HG02884 (cell line): ENCODE measurements around the gene TBX1.

Source experiments
- ATAC-seq: cut with Tn5 transposase; IDR thresholded peaks from one replicate; pipeline ENCODE4 v1.9.1; 2021; ENCODE audit warnings: mild to moderate bottlenecking, moderate library complexity; ENCODE audit not compliant: unreplicated experiment

TBX1 gene

GRCh38 chr22:19809741-19810140, 49.2 kb downstream of the TBX1 start:
- no peak for ATAC-seq

GRCh38 chr22:19810381-19811201, 50.0 kb downstream of the TBX1 start:
- ATAC-seq, result no peak

- no peak for ATAC-seq
Measured at GRCh38 chr22:19811211-19811621, 50.6 kb downstream of the TBX1 start.

GRCh38 chr22:19811811-19812771, 51.5 kb downstream of the TBX1 start:
- no peak for ATAC-seq

GRCh38 chr22:19812910-19813309, 52.3 kb downstream of the TBX1 start:
- no peak for ATAC-seq

- no peak for ATAC-seq
Measured at GRCh38 chr22:19814428-19814827, 53.9 kb downstream of the TBX1 start.

GRCh38 chr22:19815093-19815822, 54.7 kb downstream of the TBX1 start:
- ATAC-seq, result no peak

- ATAC-seq, result no peak
Measured at GRCh38 chr22:19815823-19816290, 55.3 kb downstream of the TBX1 start.

- no peak for ATAC-seq
Measured at GRCh38 chr22:19816372-19817119, 56.0 kb downstream of the TBX1 start.
